HG03558 (cell line): Measurements from ENCODE around the gene SHC3.

ENCODE experiments used
- ATAC-seq: cut with Tn5 transposase; IDR thresholded peaks from one replicate; pipeline ENCODE4 v1.9.1; 2021; ENCODE audit warnings: moderate number of reproducible peaks; ENCODE audit not compliant: unreplicated experiment; ENCODE audit errors: extremely low read depth

The SHC3 gene

DNA sequence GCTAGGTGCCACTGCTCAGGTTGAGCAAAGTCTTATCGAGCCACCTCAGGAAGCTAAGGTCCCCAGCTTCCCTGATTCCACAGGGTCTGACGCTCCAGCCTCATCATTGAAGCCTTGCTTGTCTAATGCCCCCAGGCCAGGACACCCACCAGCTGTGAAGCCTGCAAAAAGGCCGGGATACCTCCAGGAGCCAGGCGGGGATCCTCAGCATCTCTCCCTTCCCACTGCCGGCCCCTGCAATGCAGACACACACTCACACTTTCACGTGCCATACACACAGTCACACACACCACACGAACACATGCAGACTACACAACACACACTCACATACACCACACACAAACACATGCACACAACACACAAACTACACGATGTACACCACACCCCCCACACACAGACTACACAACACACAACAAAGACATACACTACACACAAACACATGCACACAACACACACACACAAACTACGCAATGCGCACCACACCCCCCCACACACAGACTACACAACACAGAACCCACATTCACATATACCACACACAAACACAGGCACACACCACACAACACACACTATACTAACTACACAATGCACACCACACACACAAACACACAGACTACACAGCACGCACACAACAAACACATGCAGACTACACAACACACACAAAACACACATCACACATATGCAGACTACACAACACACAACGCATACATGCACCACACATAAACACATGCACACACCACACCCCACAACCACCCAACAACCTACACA, 205.2 kb downstream of the SHC3 start:
- ATAC-seq, result no peak

GRCh38 chr9:88972401-88972800, 206.2 kb downstream of the SHC3 start:
- no peak for ATAC-seq

DNA sequence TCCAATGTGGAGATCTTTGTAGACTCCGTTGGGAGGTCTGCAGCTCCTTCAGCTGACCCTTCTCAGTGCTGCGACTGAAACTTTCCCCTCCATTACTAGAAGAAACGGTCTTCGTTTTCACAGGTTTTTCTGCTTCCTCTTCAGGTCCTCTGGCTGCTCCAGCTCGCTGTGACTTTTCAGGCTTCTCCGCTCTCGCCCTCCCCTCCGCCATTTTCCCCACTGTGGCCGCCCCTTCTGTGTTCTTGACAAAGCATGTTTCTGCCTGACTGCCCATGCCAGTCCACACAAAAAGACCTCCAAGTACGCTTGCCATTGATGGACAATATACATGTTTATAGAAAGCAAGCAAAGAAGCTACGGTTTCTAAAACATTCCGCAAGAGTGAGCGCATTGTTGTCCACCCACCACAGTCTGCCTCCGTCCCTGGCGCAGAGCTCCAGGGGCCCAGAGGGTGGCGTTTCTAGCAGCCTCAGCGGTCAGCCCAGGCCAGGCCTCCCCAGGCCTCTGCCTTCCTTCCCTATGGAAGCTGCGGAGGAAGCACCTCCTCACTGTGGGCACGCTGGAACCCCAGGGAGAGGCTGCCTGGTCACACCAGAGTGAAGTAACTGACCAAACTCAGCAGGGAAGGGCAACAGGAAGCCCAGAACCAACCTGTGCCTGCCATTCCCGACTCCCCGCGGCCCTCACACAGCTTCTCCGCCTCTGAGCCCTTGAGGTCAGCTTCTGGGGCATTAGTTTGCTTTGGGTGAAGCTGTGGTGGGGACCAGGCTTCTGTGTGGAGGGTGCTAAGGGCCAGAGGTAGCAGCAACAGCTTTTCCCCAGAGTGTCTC, 207.3 kb downstream of the SHC3 start:
- ATAC-seq, result no peak

DNA sequence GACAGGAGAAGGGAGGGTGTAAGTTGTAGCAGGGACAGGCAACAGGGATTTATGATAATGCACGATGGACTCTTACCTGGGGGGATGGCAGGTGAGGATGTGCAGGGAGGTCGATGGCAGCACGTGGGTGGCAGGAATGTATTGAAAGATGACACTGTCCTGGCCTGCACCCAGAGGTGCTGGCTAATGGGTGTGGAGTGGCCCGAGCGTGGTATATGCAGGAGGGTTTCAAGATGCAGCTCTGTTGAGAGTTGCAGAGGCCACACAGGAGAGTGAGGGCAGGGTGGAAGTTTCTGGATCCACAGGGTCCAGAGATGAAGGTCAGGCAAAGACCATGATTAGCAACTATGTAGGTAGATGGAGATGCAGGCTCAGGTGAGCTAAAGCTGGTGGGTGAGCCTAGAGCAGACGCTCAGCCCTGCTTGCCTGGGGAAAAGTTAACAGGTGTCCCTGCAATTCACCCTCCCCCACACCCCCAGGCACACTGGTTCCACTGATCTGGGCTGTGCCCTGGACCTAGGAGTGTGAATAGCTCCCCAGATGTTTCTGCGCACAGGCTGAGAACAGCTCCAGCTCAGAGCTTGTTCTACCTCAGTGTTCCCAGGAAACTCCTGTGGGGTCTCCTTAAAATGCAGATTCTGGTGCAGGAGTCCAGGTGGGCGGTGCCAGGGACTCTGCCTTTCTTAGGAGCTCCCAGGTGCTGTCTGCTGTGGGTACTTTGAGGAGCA, 208.8 kb downstream of the SHC3 start:
- no peak for ATAC-seq

DNA sequence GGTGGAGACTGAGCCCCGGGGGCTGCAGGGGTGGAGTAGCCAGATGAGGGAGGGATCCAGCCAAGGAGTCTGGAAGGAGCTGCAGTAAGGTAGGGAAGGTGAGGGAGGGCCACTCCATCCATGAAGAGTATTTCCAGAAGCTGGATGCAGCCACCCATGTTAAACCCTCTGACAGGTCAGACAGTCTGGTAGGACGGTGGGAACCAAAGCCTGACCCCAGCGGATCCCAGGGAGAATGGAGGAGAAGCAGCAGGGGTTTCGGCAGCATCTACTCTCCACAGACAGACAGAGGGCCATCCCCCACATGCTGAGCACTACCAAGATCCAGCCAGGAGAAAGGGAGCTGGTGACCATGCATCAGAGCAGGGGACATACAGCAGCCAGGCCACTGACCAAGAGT, 209.8 kb downstream of the SHC3 start:
- ATAC-seq, result no peak

DNA sequence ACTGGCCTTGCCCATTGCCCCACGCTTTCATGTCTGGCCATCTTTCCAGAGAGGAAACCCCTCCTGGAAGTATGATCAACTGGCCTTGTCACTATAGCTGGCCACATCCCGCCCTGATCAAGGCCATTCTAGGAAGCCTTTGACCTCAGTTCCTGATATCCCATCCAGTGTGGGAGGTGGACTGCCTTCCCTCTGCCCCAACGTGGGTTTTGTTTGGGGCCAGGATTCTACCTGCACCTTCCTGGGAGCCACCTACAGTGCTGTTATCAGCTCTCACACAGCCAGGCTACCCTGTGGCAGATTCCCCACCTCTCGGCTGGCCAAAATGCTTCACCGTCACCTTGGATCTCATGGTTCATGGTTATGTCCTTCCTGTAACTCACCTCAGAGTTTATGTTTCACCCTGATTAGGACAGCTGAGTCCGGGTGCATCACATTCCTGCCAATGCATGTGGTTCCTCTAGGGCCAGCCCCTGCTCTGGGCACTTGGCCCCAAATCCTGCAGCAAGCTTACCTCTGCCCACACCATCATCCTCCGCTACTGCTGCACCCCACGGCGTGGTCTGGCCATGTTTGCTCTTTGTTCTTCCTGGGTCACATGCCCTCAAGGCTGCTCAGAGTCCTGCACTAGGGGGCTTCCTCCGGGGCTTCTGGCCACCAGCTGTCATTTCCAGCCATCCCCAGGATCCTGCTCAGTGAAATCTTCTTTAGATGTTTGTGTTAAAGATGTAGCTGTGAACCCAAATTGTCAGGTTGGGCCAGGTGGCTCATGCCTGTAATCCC, 211.5 kb downstream of the SHC3 start:
- no peak for ATAC-seq

DNA sequence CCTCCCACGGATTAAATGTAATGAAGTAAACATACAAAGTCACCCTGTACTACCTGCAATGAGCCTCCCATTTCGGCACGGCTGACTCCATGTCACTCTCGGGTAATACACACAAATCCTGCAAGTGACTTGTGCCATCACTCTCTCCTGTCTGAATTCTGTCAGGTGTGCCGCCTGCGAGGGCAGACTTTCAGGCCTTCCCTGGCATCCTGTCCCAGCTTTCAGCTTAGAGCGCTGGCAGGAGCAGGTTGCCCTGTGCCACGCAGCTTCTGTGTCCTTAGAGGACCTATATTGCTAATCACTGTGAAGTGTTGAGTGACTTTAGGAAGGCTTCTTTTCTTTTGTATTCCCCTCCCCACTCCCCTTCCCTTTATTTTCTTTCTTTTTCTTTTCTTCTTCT, 213.1 kb downstream of the SHC3 start:
- no peak for ATAC-seq

GRCh38 chr9:88960632-88961031, 218.0 kb downstream of the SHC3 start:
- ATAC-seq, result no peak

- ATAC-seq, result no peak
These were observed 218.7 kb downstream of the SHC3 start for GRCh38 chr9:88959727-88960469.

- no peak for ATAC-seq
These were observed 221.1 kb downstream of the SHC3 start for GRCh38 chr9:88957526-88957925.
